ENCODE measurements around the gene BBX. TPM values are rescaled to one million over a fixed set of nuclear protein-coding genes. Genes with fewer than 3 reads are reported as not detected.

Gene BBX
- total and polyA plus RNA-seq, 4 donors: 4.7 to 25.1 (median 20.5) TPM

DNA sequence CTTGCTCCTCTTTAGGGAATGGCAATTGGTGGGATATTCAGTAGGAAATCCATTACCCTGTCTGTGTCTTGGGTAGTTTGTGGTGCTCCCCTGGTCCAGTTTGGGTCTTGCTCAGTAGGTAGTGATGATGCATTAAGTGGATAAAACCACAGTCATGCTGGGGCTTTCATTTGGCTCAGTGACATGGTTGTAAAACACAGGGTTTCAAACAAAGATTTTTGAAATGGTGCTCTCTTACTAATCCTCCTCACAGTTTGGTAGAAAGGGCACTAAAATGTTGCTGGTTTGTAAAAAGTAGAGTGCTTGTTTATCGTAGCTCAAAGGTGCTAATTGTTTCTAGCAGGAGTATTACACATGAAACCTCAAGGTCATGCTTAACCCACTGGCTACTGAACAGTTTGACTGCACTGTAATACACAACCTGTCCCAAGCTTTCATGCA lies 22.9 kb downstream of the BBX start:
- Histone ChIP-seq H3K27me3 (ENCODE audit: control insufficient read depth in 4 of 4, insufficient read depth in 4 of 4, low read length in 3 of 4) (no peaks in the 10 kb centered on the region), H3K27ac (ENCODE audit: low read depth in 1 of 2, low read length in 2 of 2) (no peak overlapping the region), H3K4me1 (ENCODE audit: control insufficient read depth in 4 of 4, insufficient read depth in 4 of 4, low read length in 3 of 4) (no peaks in the 10 kb centered on the region), H3K9me3 (ENCODE audit: control insufficient read depth in 4 of 4, low read length in 3 of 4) (peaks cover 0 to 2% (median 0%) of the 10 kb centered on the region in 4 donors), H3K4me3 (ENCODE audit: low read depth in 1 of 3, low read length in 3 of 3) (no peak overlapping the region), H3K9ac (ENCODE audit: low read depth in 1 of 2, low read length in 2 of 2) (no peak overlapping the region), H3K36me3 (ENCODE audit: control insufficient read depth in 4 of 4, insufficient read depth in 3 of 4, low read depth in 1 of 4, low read length in 3 of 4) (no peaks in the 10 kb centered on the region)
- no peak for DNase-seq (ENCODE audit: low spot score)
- 61% methylated on average over 1 of the region's 1 CpG for WGBS
- no peak for TF ChIP-seq FOXA2 (IDR thresholded peaks at IDR 0.05)
- no peak for TF ChIP-seq NR2F2 (IDR thresholded peaks at IDR 0.05)
- TF ChIP-seq FOXA1 (IDR thresholded peaks at IDR 0.05): no peak
- no peak for TF ChIP-seq HNF4G (IDR thresholded peaks at IDR 0.05)
- no peak for TF ChIP-seq RXRA (IDR thresholded peaks at IDR 0.05)
- no peak for TF ChIP-seq RAD21 (IDR thresholded peaks at IDR 0.05)
- no peak for TF ChIP-seq HNF4A (conservative IDR thresholded peaks at IDR 0.05)
- TF ChIP-seq, protein P1, sequence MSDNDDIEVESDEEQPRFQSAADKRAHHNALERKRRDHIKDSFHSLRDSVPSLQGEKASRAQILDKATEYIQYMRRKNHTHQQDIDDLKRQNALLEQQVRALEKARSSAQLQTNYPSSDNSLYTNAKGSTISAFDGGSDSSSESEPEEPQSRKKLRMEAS (IDR thresholded peaks at IDR 0.05): no peak
- TF ChIP-seq JUND (IDR thresholded peaks at IDR 0.05): no peak
- TF ChIP-seq EGR1 (IDR thresholded peaks at IDR 0.05; ENCODE audit: low read depth in 2 of 2): no peak
- TF ChIP-seq, protein P2, sequence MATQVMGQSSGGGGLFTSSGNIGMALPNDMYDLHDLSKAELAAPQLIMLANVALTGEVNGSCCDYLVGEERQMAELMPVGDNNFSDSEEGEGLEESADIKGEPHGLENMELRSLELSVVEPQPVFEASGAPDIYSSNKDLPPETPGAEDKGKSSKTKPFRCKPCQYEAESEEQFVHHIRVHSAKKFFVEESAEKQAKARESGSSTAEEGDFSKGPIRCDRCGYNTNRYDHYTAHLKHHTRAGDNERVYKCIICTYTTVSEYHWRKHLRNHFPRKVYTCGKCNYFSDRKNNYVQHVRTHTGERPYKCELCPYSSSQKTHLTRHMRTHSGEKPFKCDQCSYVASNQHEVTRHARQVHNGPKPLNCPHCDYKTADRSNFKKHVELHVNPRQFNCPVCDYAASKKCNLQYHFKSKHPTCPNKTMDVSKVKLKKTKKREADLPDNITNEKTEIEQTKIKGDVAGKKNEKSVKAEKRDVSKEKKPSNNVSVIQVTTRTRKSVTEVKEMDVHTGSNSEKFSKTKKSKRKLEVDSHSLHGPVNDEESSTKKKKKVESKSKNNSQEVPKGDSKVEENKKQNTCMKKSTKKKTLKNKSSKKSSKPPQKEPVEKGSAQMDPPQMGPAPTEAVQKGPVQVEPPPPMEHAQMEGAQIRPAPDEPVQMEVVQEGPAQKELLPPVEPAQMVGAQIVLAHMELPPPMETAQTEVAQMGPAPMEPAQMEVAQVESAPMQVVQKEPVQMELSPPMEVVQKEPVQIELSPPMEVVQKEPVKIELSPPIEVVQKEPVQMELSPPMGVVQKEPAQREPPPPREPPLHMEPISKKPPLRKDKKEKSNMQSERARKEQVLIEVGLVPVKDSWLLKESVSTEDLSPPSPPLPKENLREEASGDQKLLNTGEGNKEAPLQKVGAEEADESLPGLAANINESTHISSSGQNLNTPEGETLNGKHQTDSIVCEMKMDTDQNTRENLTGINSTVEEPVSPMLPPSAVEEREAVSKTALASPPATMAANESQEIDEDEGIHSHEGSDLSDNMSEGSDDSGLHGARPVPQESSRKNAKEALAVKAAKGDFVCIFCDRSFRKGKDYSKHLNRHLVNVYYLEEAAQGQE (IDR thresholded peaks at IDR 0.05): no peak
- no peak for TF ChIP-seq YY1 (IDR thresholded peaks at IDR 0.05)
- TF ChIP-seq, protein P3, sequence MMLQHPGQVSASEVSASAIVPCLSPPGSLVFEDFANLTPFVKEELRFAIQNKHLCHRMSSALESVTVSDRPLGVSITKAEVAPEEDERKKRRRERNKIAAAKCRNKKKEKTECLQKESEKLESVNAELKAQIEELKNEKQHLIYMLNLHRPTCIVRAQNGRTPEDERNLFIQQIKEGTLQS (IDR thresholded peaks at IDR 0.05): no peak
- TF ChIP-seq GABPA (IDR thresholded peaks at IDR 0.05 in 1 of 2, conservative IDR thresholded peaks at IDR 0.05 in 1 of 2): no peak

DNA sequence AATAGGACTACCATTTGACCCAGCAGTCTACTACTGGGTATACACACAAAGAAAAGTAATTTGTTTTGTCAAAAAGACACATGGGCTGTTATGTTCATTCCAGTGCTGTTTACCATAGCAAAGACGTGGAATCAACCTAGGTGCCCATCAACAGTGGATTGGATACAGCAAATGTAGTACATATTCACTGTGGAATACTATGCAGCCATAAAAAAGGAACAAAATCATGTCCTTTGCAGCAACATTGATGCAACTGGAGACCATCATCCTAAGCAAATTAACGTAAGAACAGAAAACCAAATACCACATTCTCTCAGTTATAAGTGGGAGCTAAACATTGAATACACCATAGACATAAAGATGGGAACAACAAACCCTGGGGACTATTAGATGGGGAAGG lies 25.8 kb downstream of the BBX start:
- H3K27me3 ChIP-seq (ENCODE audit: control insufficient read depth in 4 of 4, insufficient read depth in 4 of 4, low read length in 3 of 4): no peaks in the 10 kb centered on the region
- H3K27ac ChIP-seq (ENCODE audit: low read depth in 1 of 2, low read length in 2 of 2): no peak overlapping the region
- H3K9me3 ChIP-seq (ENCODE audit: control insufficient read depth in 4 of 4, low read length in 3 of 4): peaks cover 0 to 2% (median 0%) of the 10 kb centered on the region in 4 donors
- H3K4me1 ChIP-seq (ENCODE audit: control insufficient read depth in 4 of 4, insufficient read depth in 4 of 4, low read length in 3 of 4): no peaks in the 10 kb centered on the region
- H3K4me3 ChIP-seq (ENCODE audit: low read depth in 1 of 3, low read length in 3 of 3): no peak overlapping the region
- H3K9ac ChIP-seq (ENCODE audit: low read depth in 1 of 2, low read length in 2 of 2): no peak overlapping the region
- TF ChIP-seq, protein P2 (IDR thresholded peaks at IDR 0.05): no peak
- TF ChIP-seq NR2F2 (IDR thresholded peaks at IDR 0.05) (no peak), GABPA (IDR thresholded peaks at IDR 0.05 in 1 of 2, conservative IDR thresholded peaks at IDR 0.05 in 1 of 2) (no peak), JUND (IDR thresholded peaks at IDR 0.05) (no peak), RXRA (IDR thresholded peaks at IDR 0.05) (no peak), EGR1 (IDR thresholded peaks at IDR 0.05; ENCODE audit: low read depth in 2 of 2) (no peak)
- TF ChIP-seq, protein P4, sequence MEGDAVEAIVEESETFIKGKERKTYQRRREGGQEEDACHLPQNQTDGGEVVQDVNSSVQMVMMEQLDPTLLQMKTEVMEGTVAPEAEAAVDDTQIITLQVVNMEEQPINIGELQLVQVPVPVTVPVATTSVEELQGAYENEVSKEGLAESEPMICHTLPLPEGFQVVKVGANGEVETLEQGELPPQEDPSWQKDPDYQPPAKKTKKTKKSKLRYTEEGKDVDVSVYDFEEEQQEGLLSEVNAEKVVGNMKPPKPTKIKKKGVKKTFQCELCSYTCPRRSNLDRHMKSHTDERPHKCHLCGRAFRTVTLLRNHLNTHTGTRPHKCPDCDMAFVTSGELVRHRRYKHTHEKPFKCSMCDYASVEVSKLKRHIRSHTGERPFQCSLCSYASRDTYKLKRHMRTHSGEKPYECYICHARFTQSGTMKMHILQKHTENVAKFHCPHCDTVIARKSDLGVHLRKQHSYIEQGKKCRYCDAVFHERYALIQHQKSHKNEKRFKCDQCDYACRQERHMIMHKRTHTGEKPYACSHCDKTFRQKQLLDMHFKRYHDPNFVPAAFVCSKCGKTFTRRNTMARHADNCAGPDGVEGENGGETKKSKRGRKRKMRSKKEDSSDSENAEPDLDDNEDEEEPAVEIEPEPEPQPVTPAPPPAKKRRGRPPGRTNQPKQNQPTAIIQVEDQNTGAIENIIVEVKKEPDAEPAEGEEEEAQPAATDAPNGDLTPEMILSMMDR (IDR thresholded peaks at IDR 0.05; ENCODE audit: low read depth, low read length, missing input control): no peak
- H3K36me3 ChIP-seq (ENCODE audit: control insufficient read depth in 4 of 4, insufficient read depth in 3 of 4, low read depth in 1 of 4, low read length in 3 of 4): no peaks in the 10 kb centered on the region
- DNase-seq (ENCODE audit: low spot score): no peak
- 97% methylated on average over 2 of the region's 2 CpGs for WGBS
